ENCODE measurements around the gene PLEKHJ1. TPM values are rescaled to one million over a fixed set of nuclear protein-coding genes. Genes with fewer than 3 reads are reported as not detected.

The PLEKHJ1 gene
- total RNA-seq, 1 experiment from 2014 or later, result 189 TPM

GRCh38 chr19:2223391-2223790 is 12.7 kb downstream of the PLEKHJ1 start:
- DNase-seq (ENCODE audit: low spot score) (no peak), ATAC-seq (no peak)
- CTCF ChIA-PET, result no interaction called here
- H3K9me3 Mint-ChIP-seq, result no peaks in the 10 kb centered on the region
- no peak overlapping the region for H3K4me3 Mint-ChIP-seq
- no peak overlapping the region for H3K27ac Mint-ChIP-seq
- TF ChIP-seq FOXJ3 (CRISPR knock-in tag; IDR thresholded peaks at IDR 0.05; ENCODE audit: borderline replicate concordance), result no peak
- TF ChIP-seq, protein P1, sequence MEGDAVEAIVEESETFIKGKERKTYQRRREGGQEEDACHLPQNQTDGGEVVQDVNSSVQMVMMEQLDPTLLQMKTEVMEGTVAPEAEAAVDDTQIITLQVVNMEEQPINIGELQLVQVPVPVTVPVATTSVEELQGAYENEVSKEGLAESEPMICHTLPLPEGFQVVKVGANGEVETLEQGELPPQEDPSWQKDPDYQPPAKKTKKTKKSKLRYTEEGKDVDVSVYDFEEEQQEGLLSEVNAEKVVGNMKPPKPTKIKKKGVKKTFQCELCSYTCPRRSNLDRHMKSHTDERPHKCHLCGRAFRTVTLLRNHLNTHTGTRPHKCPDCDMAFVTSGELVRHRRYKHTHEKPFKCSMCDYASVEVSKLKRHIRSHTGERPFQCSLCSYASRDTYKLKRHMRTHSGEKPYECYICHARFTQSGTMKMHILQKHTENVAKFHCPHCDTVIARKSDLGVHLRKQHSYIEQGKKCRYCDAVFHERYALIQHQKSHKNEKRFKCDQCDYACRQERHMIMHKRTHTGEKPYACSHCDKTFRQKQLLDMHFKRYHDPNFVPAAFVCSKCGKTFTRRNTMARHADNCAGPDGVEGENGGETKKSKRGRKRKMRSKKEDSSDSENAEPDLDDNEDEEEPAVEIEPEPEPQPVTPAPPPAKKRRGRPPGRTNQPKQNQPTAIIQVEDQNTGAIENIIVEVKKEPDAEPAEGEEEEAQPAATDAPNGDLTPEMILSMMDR (IDR thresholded peaks at IDR 0.05), result no peak
- TF ChIP-seq E2F4 (CRISPR knock-in tag; IDR thresholded peaks at IDR 0.05; ENCODE audit: borderline replicate concordance, low read depth), result no peak
- no peak for TF ChIP-seq E2F1 (CRISPR knock-in tag; IDR thresholded peaks at IDR 0.05)
- TF ChIP-seq NR1H2 (CRISPR knock-in tag; IDR thresholded peaks at IDR 0.05), result no peak
- TF ChIP-seq ZNF317 (CRISPR knock-in tag; IDR thresholded peaks at IDR 0.05; ENCODE audit: borderline replicate concordance, low read depth), result no peak
- TF ChIP-seq CREB1 (CRISPR knock-in tag; IDR thresholded peaks at IDR 0.05), result no peak
- TF ChIP-seq TEAD1 (CRISPR knock-in tag; IDR thresholded peaks at IDR 0.05), result no peak
- TF ChIP-seq ZBTB43 (CRISPR knock-in tag; IDR thresholded peaks at IDR 0.05), result no peak
- TF ChIP-seq ARID4B (CRISPR knock-in tag; IDR thresholded peaks at IDR 0.05; ENCODE audit: borderline replicate concordance), result no peak
- TF ChIP-seq ZNF232 (CRISPR knock-in tag; IDR thresholded peaks at IDR 0.05), result no peak
- no peak for TF ChIP-seq GTF2I (CRISPR knock-in tag; conservative IDR thresholded peaks at IDR 0.05)
- TF ChIP-seq, protein P2, sequence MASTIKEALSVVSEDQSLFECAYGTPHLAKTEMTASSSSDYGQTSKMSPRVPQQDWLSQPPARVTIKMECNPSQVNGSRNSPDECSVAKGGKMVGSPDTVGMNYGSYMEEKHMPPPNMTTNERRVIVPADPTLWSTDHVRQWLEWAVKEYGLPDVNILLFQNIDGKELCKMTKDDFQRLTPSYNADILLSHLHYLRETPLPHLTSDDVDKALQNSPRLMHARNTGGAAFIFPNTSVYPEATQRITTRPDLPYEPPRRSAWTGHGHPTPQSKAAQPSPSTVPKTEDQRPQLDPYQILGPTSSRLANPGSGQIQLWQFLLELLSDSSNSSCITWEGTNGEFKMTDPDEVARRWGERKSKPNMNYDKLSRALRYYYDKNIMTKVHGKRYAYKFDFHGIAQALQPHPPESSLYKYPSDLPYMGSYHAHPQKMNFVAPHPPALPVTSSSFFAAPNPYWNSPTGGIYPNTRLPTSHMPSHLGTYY (CRISPR knock-in tag; IDR thresholded peaks at IDR 0.05), result no peak
- no peak for TF ChIP-seq IRF2 (CRISPR knock-in tag; IDR thresholded peaks at IDR 0.05; ENCODE audit: borderline replicate concordance, low read depth)
- no peak for TF ChIP-seq FOXK1 (CRISPR knock-in tag; IDR thresholded peaks at IDR 0.05)
- no peak for TF ChIP-seq NR2C2 (CRISPR knock-in tag; IDR thresholded peaks at IDR 0.05)
- POLR2A ChIA-PET, result no interaction called here
- H3K36me3 Mint-ChIP-seq, result peaks cover 26% of the 10 kb centered on the region
- no peaks in the 10 kb centered on the region for H3K4me1 Mint-ChIP-seq
- no peaks in the 10 kb centered on the region for H3K27me3 Mint-ChIP-seq (ENCODE audit: low read depth)

All from WTC11 (cell line).